Adrenal gland (tissue), 12 donors: Measurements from ENCODE around the gene FHOD3. TPM values are rescaled to one million over a fixed set of nuclear protein-coding genes. Genes with fewer than 3 reads are reported as not detected.

Experiments used
- DNase-seq, 7 donors: peaks; one replicate each; pipeline ENCODE4 v3.0.0-alpha.2; 2019 to 2020
- H3K27ac ChIP-seq, 5 donors: fragments of 200-600 bp; sonication (generic) in 4 of 5; 1 replicate in 3 of 5; 2 replicates in 2 of 5; pipeline versions ENCODE4 v1.5.1 to v1.8.0; 2016 to 2020; ENCODE audit warnings: mild to moderate bottlenecking in 1 of 5
- H3K27me3 ChIP-seq: fragments of 200-600 bp; 2 replicates; pipeline ENCODE4 v1.8.0; 2021
- H3K36me3 ChIP-seq, 2 donors: fragments of 200-600 bp; replicated peaks in 1 of 2; 1 replicate in 1 of 2; 2 replicates in 1 of 2; pipeline versions ENCODE4 v1.5.1 to v1.8.0; 2018 to 2022
- H3K4me1 ChIP-seq, 2 donors: fragments of 200-600 bp; replicated peaks in 1 of 2; 1 replicate in 1 of 2; 2 replicates in 1 of 2; pipeline versions ENCODE4 v1.5.1 to v1.8.0; 2018 to 2021
- H3K4me3 ChIP-seq, 4 donors: fragments of 200-600 bp; sonication (generic) in 3 of 4; one replicate each; pipeline ENCODE4 v1.5.1; 2016 to 2018
- H3K9me3 ChIP-seq, 3 donors: fragments of 200-600 bp; sonication (generic) in 1 of 3; replicated peaks in 1 of 3; 1 replicate in 2 of 3; 2 replicates in 1 of 3; pipeline versions ENCODE4 v1.5.1 to v1.8.0; 2016 to 2021
- CTCF ChIP-seq, 6 experiments: fragments of 450-650 bp in 4 of 6; fragments of 200-600 bp in 2 of 6; sonication (generic) in 1 of 6; IDR thresholded peaks; 1 replicate in 5 of 6; 2 replicates in 1 of 6; pipeline versions ENCODE4 v1.5.1 to v1.8.0; 2016 to 2021; ENCODE audit warnings: antibody characterized with exemption in 6 of 6, mild to moderate bottlenecking in 2 of 6, moderate library complexity in 1 of 6
- POLR2A ChIP-seq, 2 donors: fragments of 450-650 bp; IDR thresholded peaks; one replicate each; pipeline ENCODE4 v1.6.1; 2017; ENCODE audit warnings: antibody characterized with exemption in 2 of 2, mild to moderate bottlenecking in 2 of 2, moderate library complexity in 1 of 2
- WGBS, 4 donors: extraction: QIAGEN DNeasy Blood & Tissue Kit in 2 of 4; methylation state at CpG; one replicate each; pipeline versions ENCODE4 v1.1.5 to v1.1.7; 2013 to 2017; 5-methylcytosine and 5-hydroxymethylcytosine counted together
- intact Hi-C, 2 donors: fragments of 100-400 bp; cut with DNase I; formaldehyde crosslinking; loops; one replicate each; pipeline versions ENCODE4 v1.14.1 to v1.15.0; 2022 to 2023
- polyA plus RNA-seq, 3 donors: library from polyadenylated mRNA; stranded (reverse); fragments of 200-250 nt in 2 of 3; fragments of 350-450 nt in 1 of 3; fragmentation: Illumina TruSeq in 1 of 3; extraction: RNeasy Lipid Tissue Mini Kit (QIAGEN cat#74804) in 1 of 3; gene quantifications; one replicate each; pipeline ENCODE4 v1.2.3, GENCODE V29; 2013 to 2014
- total RNA-seq, 9 donors: library from RNA; depleted of rRNA in 4 of 9; stranded (reverse); fragments of >200 nt in 4 of 9; fragments of 120-200 nt in 1 of 9; fragmentation: NEBNext Ultra II Directional in 1 of 9; extraction: Animal tissue kit (Norgen Biotek cat#: 25700) in 1 of 9; gene quantifications; one replicate each; pipeline versions ENCODE4 v1.1.0 to v1.2.4, GENCODE V29; 2013 to 2023
- donor health status: healthy with polysubstance abuse.
- donor health status: Bipolar disorder and iron deficiency.
- donor health status: DM: yes; HTN: yes; CAD: no.
- donor health status: DM: no; HTN: no; CAD: no.
- donor health status: DM: no; HTN: no; CAD: no.
- donor health status: DM: yes; HTN: yes; CAD: no.

The FHOD3 gene
- total and polyA plus RNA-seq, 12 donors = 17.5 to 87.9 (median 48.5) TPM

- no peak for DNase-seq
- no peaks in the 10 kb centered on the region for H3K9me3 ChIP-seq
- no peaks in the 10 kb centered on the region for H3K36me3 ChIP-seq
- peaks cover 20 to 34% of the 10 kb centered on the region in 2 donors for H3K4me1 ChIP-seq
- TF ChIP-seq POLR2A (IDR thresholded peaks at IDR 0.05) (no peak), CTCF (IDR thresholded peaks at IDR 0.05) (no peak)
- H3K27me3 ChIP-seq = no peaks in the 10 kb centered on the region
- WGBS, 4 donors = 70 to 81% (median 79%) methylated on average over 5 of the region's 5 CpGs
- no peak overlapping the region for H3K4me3 ChIP-seq
- H3K27ac ChIP-seq = no peak overlapping the region
- intact Hi-C loops = no loop called here
Measured at GRCh38 chr18:36582988-36583745, 285.7 kb downstream of the FHOD3 start.

- intact Hi-C loops = no loop called here
- 81 to 90% (median 86%) methylated on average over 10 of the region's 10 CpGs for WGBS, 4 donors
- Histone ChIP-seq H3K27ac (no peak overlapping the region), H3K4me1 (no peaks in the 10 kb centered on the region), H3K27me3 (no peaks in the 10 kb centered on the region), H3K4me3 (no peak overlapping the region), H3K36me3 (no peaks in the 10 kb centered on the region), H3K9me3 (no peaks in the 10 kb centered on the region)
- TF ChIP-seq CTCF (IDR thresholded peaks at IDR 0.05) (no peak), POLR2A (IDR thresholded peaks at IDR 0.05) (no peak)
- no peak for DNase-seq
Measured at GRCh38 chr18:36589857-36590543, 292.5 kb downstream of the FHOD3 start.

- Histone ChIP-seq H3K27me3 (no peaks in the 10 kb centered on the region), H3K4me3 (no peak overlapping the region), H3K9me3 (no peaks in the 10 kb centered on the region), H3K36me3 (no peaks in the 10 kb centered on the region), H3K27ac (no peak overlapping the region), H3K4me1 (no peaks in the 10 kb centered on the region)
- intact Hi-C loops = no loop called here
- no peak for TF ChIP-seq CTCF (IDR thresholded peaks at IDR 0.05)
- TF ChIP-seq POLR2A (IDR thresholded peaks at IDR 0.05) = no peak
- no peak for DNase-seq
- 91 to 95% (median 92%) methylated on average over 13 of the region's 13 CpGs for WGBS, 4 donors
Measured at GRCh38 chr18:36590621-36591580, 293.4 kb downstream of the FHOD3 start.

DNA sequence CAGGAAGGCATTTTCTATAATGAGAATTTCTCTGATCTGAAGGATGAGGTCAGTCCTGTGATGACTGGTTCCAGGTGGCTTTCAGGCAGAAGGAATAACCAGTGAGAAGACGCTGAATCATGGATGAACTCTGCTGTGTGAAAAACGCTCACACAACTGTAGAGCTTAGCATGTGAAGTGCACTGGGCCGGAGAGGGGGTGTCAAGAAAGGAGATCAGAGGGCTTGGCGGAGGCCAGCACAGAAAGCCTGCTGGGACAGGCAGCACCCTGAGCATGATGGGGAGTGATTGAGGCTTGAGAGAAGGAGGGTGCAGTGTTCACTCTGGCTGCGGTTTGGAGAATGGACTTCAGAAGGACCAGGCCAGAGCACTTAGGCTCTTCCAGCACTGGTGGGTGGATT lies 294.8 kb downstream of the FHOD3 start:
- no peak for DNase-seq
- no peak overlapping the region for H3K4me3 ChIP-seq
- TF ChIP-seq POLR2A (IDR thresholded peaks at IDR 0.05) = no peak
- no peak for TF ChIP-seq CTCF (IDR thresholded peaks at IDR 0.05)
- no peaks in the 10 kb centered on the region for H3K9me3 ChIP-seq
- H3K4me1 ChIP-seq = no peaks in the 10 kb centered on the region
- H3K27me3 ChIP-seq = no peaks in the 10 kb centered on the region
- intact Hi-C loops = no loop called here
- H3K27ac ChIP-seq = no peak overlapping the region
- H3K36me3 ChIP-seq = no peaks in the 10 kb centered on the region
- WGBS, 4 donors = 90 to 100% (median 95%) methylated on average over 5 of the region's 5 CpGs
